AG10803 (cell line): ENCODE data around the gene TBXAS1.

ENCODE experiments used
- DNase-seq: peaks from one replicate; pipeline ENCODE4 v3.0.0; 2010; ENCODE audit warnings: low read depth
- H3K4me3 ChIP-seq: 2 replicates; pipeline ENCODE4 v1.5.1; 2011; ENCODE audit warnings: mild to moderate bottlenecking, low read length, control low read depth
- TF ChIP-seq, protein P1 (sequence below): conservative IDR thresholded peaks from 2 replicates; pipeline ENCODE4 v1.5.1; 2011; ENCODE audit warnings: mild to moderate bottlenecking, low read length, control low read depth, inconsistent platforms

TBXAS1 gene

DNA sequence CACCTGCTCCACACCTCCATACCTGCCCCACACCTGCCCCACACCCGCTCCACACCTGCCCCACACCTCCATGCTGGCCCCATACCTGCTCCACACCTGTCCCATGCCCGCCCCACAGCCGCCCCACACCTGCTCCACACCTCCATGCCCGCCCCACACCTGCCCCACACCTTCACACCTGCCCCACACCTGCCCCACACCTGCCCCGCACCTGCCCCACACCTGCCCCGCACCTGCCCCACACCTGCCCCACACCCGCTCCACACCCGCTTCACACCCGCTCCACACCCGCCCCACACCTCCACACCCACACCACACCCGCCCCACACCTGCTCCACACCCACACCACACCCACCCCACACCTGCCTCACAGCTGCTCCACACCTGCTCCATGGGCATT lies 180.7 kb downstream of the TBXAS1 start:
- no peak overlapping the region for H3K4me3 ChIP-seq
- TF ChIP-seq, protein P1, sequence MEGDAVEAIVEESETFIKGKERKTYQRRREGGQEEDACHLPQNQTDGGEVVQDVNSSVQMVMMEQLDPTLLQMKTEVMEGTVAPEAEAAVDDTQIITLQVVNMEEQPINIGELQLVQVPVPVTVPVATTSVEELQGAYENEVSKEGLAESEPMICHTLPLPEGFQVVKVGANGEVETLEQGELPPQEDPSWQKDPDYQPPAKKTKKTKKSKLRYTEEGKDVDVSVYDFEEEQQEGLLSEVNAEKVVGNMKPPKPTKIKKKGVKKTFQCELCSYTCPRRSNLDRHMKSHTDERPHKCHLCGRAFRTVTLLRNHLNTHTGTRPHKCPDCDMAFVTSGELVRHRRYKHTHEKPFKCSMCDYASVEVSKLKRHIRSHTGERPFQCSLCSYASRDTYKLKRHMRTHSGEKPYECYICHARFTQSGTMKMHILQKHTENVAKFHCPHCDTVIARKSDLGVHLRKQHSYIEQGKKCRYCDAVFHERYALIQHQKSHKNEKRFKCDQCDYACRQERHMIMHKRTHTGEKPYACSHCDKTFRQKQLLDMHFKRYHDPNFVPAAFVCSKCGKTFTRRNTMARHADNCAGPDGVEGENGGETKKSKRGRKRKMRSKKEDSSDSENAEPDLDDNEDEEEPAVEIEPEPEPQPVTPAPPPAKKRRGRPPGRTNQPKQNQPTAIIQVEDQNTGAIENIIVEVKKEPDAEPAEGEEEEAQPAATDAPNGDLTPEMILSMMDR: no peak
- DNase-seq: no peak

DNA sequence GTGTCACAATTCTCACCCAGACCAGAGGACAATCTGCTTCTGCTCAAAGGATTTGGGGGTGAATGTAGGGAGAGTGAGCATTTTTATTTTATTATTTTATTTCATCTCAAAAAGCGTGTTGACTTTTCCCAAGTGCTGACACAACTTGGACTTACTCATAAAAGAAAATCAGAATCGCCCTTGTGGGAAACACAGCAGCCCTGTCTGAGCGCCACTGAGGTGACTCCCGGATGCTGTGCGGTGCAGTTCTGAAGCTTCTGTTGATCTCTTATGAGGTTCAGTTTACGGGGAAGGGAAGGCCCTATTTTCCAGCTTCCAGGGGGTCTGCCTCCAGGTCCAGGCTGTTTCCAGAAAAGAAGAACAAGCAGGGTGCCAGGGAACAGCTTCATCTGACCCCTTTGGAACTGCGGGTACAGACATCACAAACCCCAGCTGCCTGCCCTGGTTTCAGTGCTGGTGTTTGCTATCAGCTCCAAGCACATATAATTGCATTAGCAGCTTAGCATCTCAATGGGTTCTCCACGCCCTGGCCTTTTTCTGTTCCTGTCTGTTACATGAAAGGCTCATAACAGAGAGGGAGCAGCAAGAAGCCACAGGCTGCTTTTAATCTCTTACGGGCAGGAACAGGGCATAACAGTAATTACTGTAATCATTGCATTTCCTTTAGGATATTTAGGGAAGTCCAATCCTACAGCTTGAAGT lies 181.3 kb downstream of the TBXAS1 start:
- DNase-seq: no peak
- TF ChIP-seq, protein P1: no peak

DNA sequence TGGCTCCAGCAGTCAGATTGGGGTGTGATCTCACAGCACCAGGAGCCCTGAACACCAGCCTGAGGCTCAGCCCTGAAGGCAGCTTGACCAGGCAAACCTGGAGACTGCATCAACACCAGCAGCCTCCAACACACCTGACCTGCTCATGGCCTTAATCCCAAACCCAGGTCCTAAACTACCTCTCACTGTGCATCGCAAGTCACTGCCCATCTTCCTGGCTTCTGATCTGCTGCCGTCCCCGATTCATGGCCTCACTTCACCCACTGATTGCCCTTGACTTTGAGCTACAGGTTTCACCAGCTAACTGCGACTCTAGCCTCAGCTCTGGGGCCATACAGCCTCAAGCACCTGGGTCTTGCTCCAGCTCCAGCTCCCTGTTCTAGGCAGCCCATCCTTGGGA lies 184.6 kb downstream of the TBXAS1 start:
- TF ChIP-seq, protein P1: no peak
- no peak for DNase-seq
- H3K4me3 ChIP-seq: no peak overlapping the region

More for the DNA sequence above, 181.3 kb downstream of the TBXAS1 start:
- no peak overlapping the region for H3K4me3 ChIP-seq

DNA sequence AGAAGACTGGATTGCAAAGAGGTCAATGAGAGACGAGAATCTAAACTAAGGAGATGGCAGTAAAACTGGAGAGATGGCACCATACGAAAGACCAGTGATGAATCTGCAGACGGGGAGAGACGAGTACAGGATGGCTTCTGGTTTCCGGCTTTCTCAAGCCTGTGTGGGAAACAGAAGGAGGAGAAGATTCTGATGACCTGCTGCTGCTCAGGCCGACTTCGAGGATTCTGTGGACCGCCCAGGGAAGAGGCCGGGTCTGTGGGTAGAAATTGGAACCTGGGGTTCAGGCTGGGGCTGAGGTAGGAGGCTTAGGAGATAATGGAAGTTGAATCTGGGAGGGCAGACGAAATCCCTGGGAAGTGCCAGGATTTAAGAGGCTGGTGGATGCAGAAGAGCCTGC lies 185.1 kb downstream of the TBXAS1 start:
- TF ChIP-seq, protein P1: no peak
- DNase-seq: no peak
- no peak overlapping the region for H3K4me3 ChIP-seq

DNA sequence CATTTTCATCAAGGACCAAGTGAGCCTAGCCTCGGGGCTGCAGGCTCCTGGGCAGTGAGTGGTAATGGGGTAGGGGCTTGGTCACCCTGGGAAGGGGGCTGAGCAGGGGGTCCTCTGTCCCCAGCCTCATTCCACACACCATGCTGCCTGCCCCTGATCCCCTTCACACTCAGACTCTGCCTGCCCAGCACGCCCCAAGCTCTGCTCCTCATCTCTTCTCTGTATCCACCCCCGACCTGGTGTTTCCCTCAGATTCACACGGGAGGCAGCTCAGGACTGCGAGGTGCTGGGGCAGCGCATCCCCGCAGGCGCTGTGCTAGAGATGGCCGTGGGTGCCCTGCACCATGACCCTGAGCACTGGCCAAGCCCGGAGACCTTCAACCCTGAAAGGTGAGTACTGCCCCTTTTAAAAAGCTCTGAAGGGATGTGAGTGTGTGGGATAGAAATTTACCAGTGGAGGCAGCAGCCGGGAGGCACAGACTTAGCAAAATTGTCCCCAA lies 186.5 kb downstream of the TBXAS1 start:
- DNase-seq: no peak
- TF ChIP-seq, protein P1: no peak
- no peak overlapping the region for H3K4me3 ChIP-seq

DNA sequence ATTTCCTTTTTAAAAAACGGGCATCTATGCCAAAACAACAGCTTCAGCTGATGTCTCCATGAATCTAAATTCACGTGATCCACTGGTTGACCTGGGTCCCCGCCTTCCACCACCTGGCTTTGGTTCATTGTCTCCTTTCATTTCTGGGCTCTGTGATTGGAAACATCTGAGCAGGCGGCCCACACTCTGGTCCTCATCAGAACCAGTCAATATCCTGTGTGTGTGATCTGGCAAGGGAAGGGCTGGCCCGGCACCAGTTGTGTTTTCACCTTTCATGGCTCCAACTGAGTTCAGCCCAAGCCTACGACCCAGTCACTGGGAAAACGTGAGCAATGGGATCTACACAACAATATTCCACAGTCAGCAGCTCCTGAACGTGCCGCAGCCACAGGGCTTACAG lies 187.5 kb downstream of the TBXAS1 start:
- DNase-seq: no peak
- H3K4me3 ChIP-seq: no peak overlapping the region
- TF ChIP-seq, protein P1: no peak

DNA sequence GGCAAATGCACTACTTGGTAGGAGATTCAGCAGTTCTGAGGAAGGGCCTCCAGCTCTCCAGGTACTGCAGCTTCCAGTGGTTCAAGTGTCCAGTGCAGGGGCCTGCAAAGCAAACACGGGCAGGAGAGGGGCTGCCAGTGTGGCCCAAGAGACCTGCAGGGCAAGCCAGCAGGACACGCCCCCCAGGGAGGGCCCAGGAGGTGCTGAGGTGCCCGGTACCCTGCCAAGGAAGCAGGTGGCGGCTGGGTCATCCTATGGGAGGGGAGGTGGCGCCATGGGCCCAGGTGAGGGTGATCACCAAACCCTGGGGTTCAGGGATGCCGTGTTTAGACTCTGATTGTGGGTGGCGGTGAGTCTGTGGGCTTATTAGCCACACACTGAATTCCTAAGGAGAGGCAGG lies 188.0 kb downstream of the TBXAS1 start:
- no peak for DNase-seq
- H3K4me3 ChIP-seq: no peak overlapping the region
- TF ChIP-seq, protein P1: no peak
